ENCODE data around the gene GP1BB. TPM values are rescaled to one million over a fixed set of nuclear protein-coding genes. Genes with fewer than 3 reads are reported as not detected.

The GP1BB gene
- polyA plus RNA-seq, 2 of the 4 experiments (the other 2 are of a cell fraction) = 0.06 to 0.48 TPM

- no peak for ATAC-seq
Observed at GRCh38 chr22:19708321-19709011, 14.9 kb upstream of the GP1BB start.

GRCh38 chr22:19709063-19709769 is 14.1 kb upstream of the GP1BB start:
- no peak for ATAC-seq
- DNase-seq (ENCODE audit: low read depth in 1 of 2, low spot score in 1 of 2) = no peak
- FAIRE-seq = no peak
- Histone ChIP-seq H3K9me3 (no peaks in the 10 kb centered on the region), H3K4me3 (no peak overlapping the region), H3K4me2 (no peak overlapping the region), H3K27ac (no peak overlapping the region), H3K4me1 (no peaks in the 10 kb centered on the region)
- WGBS (ENCODE audit: missing lambda C conversion rate) = 68% methylated on average over 10 of the region's 19 CpGs
- TF ChIP-seq POLR2AphosphoS2 (conservative IDR thresholded peaks at IDR 0.05; ENCODE audit: low read length) (no peak), HMGXB4 (CRISPR knock-in tag; IDR thresholded peaks at IDR 0.05; ENCODE audit: borderline replicate concordance) (no peak), MAFK (IDR thresholded peaks at IDR 0.05; ENCODE audit: partially characterized antibody) (no peak), RAD21 (conservative IDR thresholded peaks at IDR 0.05 in 1 of 2, IDR thresholded peaks at IDR 0.05 in 1 of 2) (no peak), ATOH8 (CRISPR knock-in tag; IDR thresholded peaks at IDR 0.05; ENCODE audit: low read depth) (no peak), RFX5 (IDR thresholded peaks at IDR 0.05) (no peak), EP300 (IDR thresholded peaks at IDR 0.05) (no peak), HOXB5 (CRISPR knock-in tag; IDR thresholded peaks at IDR 0.05) (no peak), CEBPB (IDR thresholded peaks at IDR 0.05) (no peak)
- ChIA-PET CTCF (interaction anchor here (0.9 to 1.4 kb wide), 4 partner anchors 9 to 80 kb away, joined by 3 to 7 read pairs (median 4); no protein-coding TSS in a partner anchor), POLR2A (interaction anchor here (0.5 kb wide), 1 partner anchor 370 kb away, joined by 3 read pairs; no protein-coding TSS in a partner anchor)

More at GRCh38 chr22:19708321-19709011, 14.9 kb upstream of the GP1BB start:
- Histone ChIP-seq H3K9me3 (no peaks in the 10 kb centered on the region), H3K4me3 (no peak overlapping the region), H3K4me1 (no peaks in the 10 kb centered on the region), H3K27ac (no peak overlapping the region), H3K4me2 (no peak overlapping the region)
- FAIRE-seq = no peak
- ChIA-PET CTCF (interaction anchor here (0.9 to 1.4 kb wide), 3 partner anchors 22 to 79 kb away, joined by 4 to 7 read pairs (median 4); no protein-coding TSS in a partner anchor), POLR2A (interaction anchor here (0.5 kb wide), 1 partner anchor 371 kb away, joined by 3 read pairs; no protein-coding TSS in a partner anchor)
- 77% methylated on average over 6 of the region's 20 CpGs for WGBS (ENCODE audit: missing lambda C conversion rate)
- no peak for DNase-seq (ENCODE audit: low read depth in 1 of 2, low spot score in 1 of 2)
- TF ChIP-seq HEYL (CRISPR knock-in tag; IDR thresholded peaks at IDR 0.05) (no peak), MAX (IDR thresholded peaks at IDR 0.05) (no peak), RAD21 (conservative IDR thresholded peaks at IDR 0.05 in 1 of 2, IDR thresholded peaks at IDR 0.05 in 1 of 2) (no peak), REST (IDR thresholded peaks at IDR 0.05) (no peak), ZFP36 (IDR thresholded peaks at IDR 0.05; ENCODE audit: borderline replicate concordance, partially characterized antibody) (no peak), PHF8 (IDR thresholded peaks at IDR 0.05; ENCODE audit: borderline replicate concordance, low read depth) (no peak), RFX5 (IDR thresholded peaks at IDR 0.05) (no peak), RARB (CRISPR knock-in tag; IDR thresholded peaks at IDR 0.05) (no peak), MAZ (IDR thresholded peaks at IDR 0.05; ENCODE audit: borderline replicate concordance, low read depth, low read length) (no peak), GATA3 (IDR thresholded peaks at IDR 0.05; ENCODE audit: borderline replicate concordance) (no peak), KDM5A (IDR thresholded peaks at IDR 0.05) (no peak), ATOH8 (CRISPR knock-in tag; IDR thresholded peaks at IDR 0.05; ENCODE audit: low read depth) (no peak), HOXB5 (CRISPR knock-in tag; IDR thresholded peaks at IDR 0.05) (no peak), JUN (IDR thresholded peaks at IDR 0.05) (no peak), ELK1 (IDR thresholded peaks at IDR 0.05; ENCODE audit: low read depth, low read length) (no peak), CEBPB (IDR thresholded peaks at IDR 0.05) (no peak)

Data from A549 (cell line).